NB4 (cell line): ENCODE measurements around the gene CAMSAP1.

Experiments
- POLR2A ChIP-seq: IDR thresholded peaks from 2 replicates; pipeline ENCODE4 v1.6.1; 2011; ENCODE audit warnings: mild to moderate bottlenecking; ENCODE audit not compliant: insufficient read length; ENCODE audit errors: extremely low read depth
- TF ChIP-seq, protein P1 (sequence below): IDR thresholded peaks from one replicate; pipeline ENCODE4 v1.5.1; 2012; ENCODE audit warnings: low read depth, low read length
- TF ChIP-seq, protein P2 (sequence below): IDR thresholded peaks from 2 replicates; pipeline ENCODE4 v1.6.1; 2011; ENCODE audit warnings: low read depth, low read length

DNA sequence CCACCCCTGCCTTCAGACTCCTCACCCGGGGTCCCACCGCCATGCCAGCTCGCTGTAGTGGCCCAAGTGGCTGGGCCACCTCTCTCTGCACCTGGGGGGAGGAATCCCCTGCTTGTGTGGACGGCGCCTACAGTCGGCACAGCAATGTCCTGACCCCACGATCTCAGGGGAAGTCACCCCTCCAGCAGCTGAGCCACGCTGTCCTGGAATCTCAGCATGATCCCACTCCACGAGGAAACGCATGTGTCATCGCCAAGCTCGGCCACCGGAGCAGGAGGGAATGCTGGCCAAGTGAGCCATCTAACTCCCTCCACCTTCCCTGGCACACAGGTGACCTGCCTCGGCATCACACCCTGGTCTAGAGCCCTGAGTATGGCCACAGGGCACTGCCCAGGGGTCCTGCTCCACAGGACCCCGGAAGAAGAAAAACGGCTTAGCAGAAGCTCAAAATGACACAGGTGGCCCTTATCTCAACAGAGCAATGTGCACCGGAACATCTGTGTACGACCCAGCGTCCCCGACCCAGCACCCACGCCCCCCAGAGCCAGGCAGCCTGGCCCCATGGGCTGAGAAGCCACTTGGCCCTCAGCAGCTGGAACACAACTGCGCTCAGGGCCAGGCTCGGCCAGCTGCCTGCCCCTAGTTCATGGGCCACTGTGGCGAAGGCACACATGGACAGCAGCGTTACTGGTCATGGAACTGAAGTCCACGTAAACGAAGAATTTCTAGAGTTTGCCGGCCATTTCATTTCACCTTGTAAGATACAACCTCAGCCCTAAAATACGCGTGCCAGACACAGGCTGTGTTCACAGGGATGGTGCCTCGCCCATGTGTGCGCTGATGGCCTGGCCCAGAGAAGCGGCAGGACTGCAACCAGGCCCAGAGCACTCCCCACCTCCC, 23.4 kb upstream of the CAMSAP1 start:
- TF ChIP-seq, protein P1, sequence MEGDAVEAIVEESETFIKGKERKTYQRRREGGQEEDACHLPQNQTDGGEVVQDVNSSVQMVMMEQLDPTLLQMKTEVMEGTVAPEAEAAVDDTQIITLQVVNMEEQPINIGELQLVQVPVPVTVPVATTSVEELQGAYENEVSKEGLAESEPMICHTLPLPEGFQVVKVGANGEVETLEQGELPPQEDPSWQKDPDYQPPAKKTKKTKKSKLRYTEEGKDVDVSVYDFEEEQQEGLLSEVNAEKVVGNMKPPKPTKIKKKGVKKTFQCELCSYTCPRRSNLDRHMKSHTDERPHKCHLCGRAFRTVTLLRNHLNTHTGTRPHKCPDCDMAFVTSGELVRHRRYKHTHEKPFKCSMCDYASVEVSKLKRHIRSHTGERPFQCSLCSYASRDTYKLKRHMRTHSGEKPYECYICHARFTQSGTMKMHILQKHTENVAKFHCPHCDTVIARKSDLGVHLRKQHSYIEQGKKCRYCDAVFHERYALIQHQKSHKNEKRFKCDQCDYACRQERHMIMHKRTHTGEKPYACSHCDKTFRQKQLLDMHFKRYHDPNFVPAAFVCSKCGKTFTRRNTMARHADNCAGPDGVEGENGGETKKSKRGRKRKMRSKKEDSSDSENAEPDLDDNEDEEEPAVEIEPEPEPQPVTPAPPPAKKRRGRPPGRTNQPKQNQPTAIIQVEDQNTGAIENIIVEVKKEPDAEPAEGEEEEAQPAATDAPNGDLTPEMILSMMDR = no peak
- TF ChIP-seq, protein P2, sequence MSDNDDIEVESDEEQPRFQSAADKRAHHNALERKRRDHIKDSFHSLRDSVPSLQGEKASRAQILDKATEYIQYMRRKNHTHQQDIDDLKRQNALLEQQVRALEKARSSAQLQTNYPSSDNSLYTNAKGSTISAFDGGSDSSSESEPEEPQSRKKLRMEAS = no peak
- TF ChIP-seq POLR2A = no peak
